Right lobe of liver (tissue), 6 donors: ENCODE data around the gene FAIM. TPM values are rescaled to one million over a fixed set of nuclear protein-coding genes. Genes with fewer than 3 reads are reported as not detected.

Experiments
- ATAC-seq, 4 donors: fragments of 200-7000 bp; cut with Tn5 transposase; one replicate each; pipeline ENCODE4 v1.9.1; 2020; ENCODE audit warnings: mild to moderate bottlenecking in 4 of 4, moderate library complexity in 4 of 4
- DNase-seq, 3 donors: peaks; one replicate each; pipeline ENCODE4 v3.0.0-alpha.2; 2020
- H3K27ac ChIP-seq, 3 donors: fragments of 200-600 bp; one replicate each; pipeline ENCODE4 v1.8.0; 2022
- H3K27me3 ChIP-seq, 2 donors: fragments of 200-600 bp; one replicate each; pipeline ENCODE4 v1.8.0; 2022
- H3K36me3 ChIP-seq, 4 donors: fragments of 200-600 bp; sonication (generic) in 1 of 4; one replicate each; pipeline versions ENCODE4 v1.5.1 to v1.8.0; 2017 to 2022; ENCODE audit warnings: control low read depth in 1 of 4
- H3K4me1 ChIP-seq, 4 donors: fragments of 200-600 bp; sonication (generic) in 1 of 4; one replicate each; pipeline versions ENCODE4 v1.5.1 to v1.8.0; 2017 to 2022; ENCODE audit warnings: control low read depth in 1 of 4
- H3K4me3 ChIP-seq, 3 donors: fragments of 200-600 bp; one replicate each; pipeline ENCODE4 v1.8.0; 2022
- H3K9me3 ChIP-seq, 4 donors: fragments of 200-600 bp; sonication (generic) in 1 of 4; one replicate each; pipeline versions ENCODE4 v1.5.1 to v1.8.0; 2017 to 2022; ENCODE audit warnings: control low read depth in 1 of 4
- CTCF ChIP-seq, 4 donors: fragments of 200-600 bp in 3 of 4; fragments of 450-650 bp in 1 of 4; IDR thresholded peaks; one replicate each; pipeline versions ENCODE4 v1.5.1 to v1.8.0; 2016 to 2022; ENCODE audit warnings: antibody characterized with exemption in 4 of 4, mild to moderate bottlenecking in 2 of 4
- POLR2A ChIP-seq: fragments of 450-650 bp; IDR thresholded peaks from one replicate; pipeline ENCODE4 v1.6.1; 2017; ENCODE audit warnings: antibody characterized with exemption, mild to moderate bottlenecking
- WGBS: methylation state at CpG from one replicate; pipeline ENCODE4 v1.1.6; 2018; ENCODE audit warnings: low coverage, low lambda C conversion rate; ENCODE audit not compliant: insufficient coverage; ENCODE audit errors: missing lambda C conversion rate; 5-methylcytosine and 5-hydroxymethylcytosine counted together
- intact Hi-C, 2 donors: fragments of 100-400 bp; cut with DNase I; formaldehyde crosslinking; loops; one replicate each; pipeline versions ENCODE4 v1.11.2 to v1.14.1; 2022
- total RNA-seq, 6 experiments: library from RNA; depleted of rRNA in 2 of 6; stranded (reverse); fragments of >200 nt in 2 of 6; fragmentation: NEBNext Ultra II Directional in 3 of 6; extraction: Animal tissue kit (Norgen Biotek cat#: 25700) in 3 of 6; gene quantifications; one replicate each; pipeline versions ENCODE4 v1.1.0 to v1.2.4, GENCODE V29; 2016 to 2023
- donor health status: DM: no; HTN: yes; CAD: no.
- donor health status: DM: no; HTN: no; CAD: no.
- donor health status: DM: no; HTN: no; CAD: no.
- donor health status: DM: no; HTN: yes; CAD: no.
- donor health status: DM: no; HTN: yes; CAD: no.

Gene FAIM
- total RNA-seq, 6 experiments from 2014 or later: 3.3 to 6.1 (median 3.9) TPM

- Histone ChIP-seq H3K27me3 (no peaks in the 10 kb centered on the region), H3K4me3 (no peak overlapping the region), H3K36me3 (peaks cover 0 to 37% (median 4%) of the 10 kb centered on the region in 4 donors), H3K27ac (no peak overlapping the region), H3K4me1 (no peaks in the 10 kb centered on the region), H3K9me3 (no peaks in the 10 kb centered on the region)
- WGBS: 64% methylated on average over 2 of the region's 2 CpGs
- DNase-seq (no peak), ATAC-seq (no peak)
- intact Hi-C loops: no loop called here
- TF ChIP-seq CTCF (IDR thresholded peaks at IDR 0.05): no peak
Observed at GRCh38 chr3:138657508-138657907, 48.9 kb downstream of the FAIM start.

- Histone ChIP-seq H3K4me1 (peaks cover 0 to 32% (median 3%) of the 10 kb centered on the region in 4 donors), H3K27me3 (no peaks in the 10 kb centered on the region), H3K9me3 (no peaks in the 10 kb centered on the region), H3K27ac (no peak overlapping the region), H3K36me3 (peaks cover 0 to 12% (median 5%) of the 10 kb centered on the region in 4 donors), H3K4me3 (no peak overlapping the region)
- ATAC-seq (peak in 3 of 4 donors; percentile 30 to 71 (median 63)), DNase-seq (no peak)
- TF ChIP-seq CTCF (IDR thresholded peaks at IDR 0.05): no peak
- no peak for TF ChIP-seq POLR2A
- WGBS: 0% methylated on average over 1 of the region's 1 CpG
- intact Hi-C loops: no loop called here
Observed at GRCh38 chr3:138668107-138668506, 59.5 kb downstream of the FAIM start.

- Histone ChIP-seq H3K27ac (no peak overlapping the region), H3K4me3 (no peak overlapping the region), H3K36me3 (no peaks in the 10 kb centered on the region), H3K9me3 (no peaks in the 10 kb centered on the region), H3K27me3 (no peaks in the 10 kb centered on the region), H3K4me1 (peaks cover 0 to 32% (median 3%) of the 10 kb centered on the region in 4 donors)
- no peak for DNase-seq
- TF ChIP-seq POLR2A: no peak
- TF ChIP-seq CTCF (IDR thresholded peaks at IDR 0.05): no peak
- ATAC-seq: peak in 1 of 4 donors; percentile 19
- intact Hi-C loops: no loop called here
Observed at GRCh38 chr3:138670407-138670806, 61.8 kb downstream of the FAIM start.

GRCh38 chr3:138673641-138674530 lies 65.3 kb downstream of the FAIM start:
- no peak for TF ChIP-seq POLR2A
- no peak for TF ChIP-seq CTCF (IDR thresholded peaks at IDR 0.05)
- intact Hi-C loops: no loop called here
- DNase-seq (no peak), ATAC-seq (peak in 1 of 4 donors; percentile 29)
- Histone ChIP-seq H3K36me3 (no peaks in the 10 kb centered on the region), H3K9me3 (no peaks in the 10 kb centered on the region), H3K27ac (no peak overlapping the region), H3K27me3 (no peaks in the 10 kb centered on the region), H3K4me1 (peaks cover 0 to 21% (median 3%) of the 10 kb centered on the region in 4 donors), H3K4me3 (no peak overlapping the region)
- WGBS: 62% methylated on average over 4 of the region's 4 CpGs
